GM12878 (cell line): Measurements from ENCODE around the gene SHANK3.

Experiments used
- BHLHE40 ChIP-seq, 2 experiments: fragments of 450-650 bp in 1 of 2; IDR thresholded peaks; 2 replicates each; pipeline ENCODE4 v1.6.1; 2011 to 2017; ENCODE audit warnings: low read depth in 2 of 2, borderline replicate concordance in 1 of 2, improper control_type of control experiment in 1 of 2, low read length in 1 of 2, mild to moderate bottlenecking in 1 of 2
- TCF12 ChIP-seq: IDR thresholded peaks from 2 replicates; pipeline ENCODE4 v1.6.1; 2011; ENCODE audit warnings: low read depth, mild to moderate bottlenecking, low read length
- TF ChIP-seq, protein P1 (sequence below), 3 experiments: IDR thresholded peaks in 2 of 3; conservative IDR thresholded peaks in 1 of 3; 2 replicates each; pipeline ENCODE4 v1.5.1; 2011; ENCODE audit warnings: low read depth in 3 of 3, low read length in 3 of 3, mild to moderate bottlenecking in 3 of 3, control low read depth in 2 of 3, moderate library complexity in 2 of 3, inconsistent platforms in 1 of 3, mixed read lengths in 1 of 3; ENCODE audit not compliant: control insufficient read depth in 2 of 3, insufficient read depth in 1 of 3; ENCODE audit errors: extremely low read depth in 1 of 3
- TF ChIP-seq, protein P2 (sequence below): IDR thresholded peaks from 2 replicates; pipeline ENCODE4 v1.6.1; 2012; ENCODE audit warnings: mild to moderate bottlenecking, low read depth, low read length

GRCh38 chr22:50672041-50672440 is 582 bp upstream of the SHANK3 start:
- TF ChIP-seq TCF12 = no peak
- no peak for TF ChIP-seq BHLHE40 (IDR thresholded peaks at IDR 0.05; ENCODE audit: borderline replicate concordance in 1 of 2, low read depth in 2 of 2, low read length in 1 of 2)
- TF ChIP-seq, protein P1, sequence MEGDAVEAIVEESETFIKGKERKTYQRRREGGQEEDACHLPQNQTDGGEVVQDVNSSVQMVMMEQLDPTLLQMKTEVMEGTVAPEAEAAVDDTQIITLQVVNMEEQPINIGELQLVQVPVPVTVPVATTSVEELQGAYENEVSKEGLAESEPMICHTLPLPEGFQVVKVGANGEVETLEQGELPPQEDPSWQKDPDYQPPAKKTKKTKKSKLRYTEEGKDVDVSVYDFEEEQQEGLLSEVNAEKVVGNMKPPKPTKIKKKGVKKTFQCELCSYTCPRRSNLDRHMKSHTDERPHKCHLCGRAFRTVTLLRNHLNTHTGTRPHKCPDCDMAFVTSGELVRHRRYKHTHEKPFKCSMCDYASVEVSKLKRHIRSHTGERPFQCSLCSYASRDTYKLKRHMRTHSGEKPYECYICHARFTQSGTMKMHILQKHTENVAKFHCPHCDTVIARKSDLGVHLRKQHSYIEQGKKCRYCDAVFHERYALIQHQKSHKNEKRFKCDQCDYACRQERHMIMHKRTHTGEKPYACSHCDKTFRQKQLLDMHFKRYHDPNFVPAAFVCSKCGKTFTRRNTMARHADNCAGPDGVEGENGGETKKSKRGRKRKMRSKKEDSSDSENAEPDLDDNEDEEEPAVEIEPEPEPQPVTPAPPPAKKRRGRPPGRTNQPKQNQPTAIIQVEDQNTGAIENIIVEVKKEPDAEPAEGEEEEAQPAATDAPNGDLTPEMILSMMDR (IDR thresholded peaks at IDR 0.05 in 2 of 3, conservative IDR thresholded peaks at IDR 0.05 in 1 of 3; ENCODE audit: control insufficient read depth in 2 of 3, extremely low read depth in 1 of 3, insufficient read depth in 1 of 3, low read depth in 3 of 3, low read length in 3 of 3) = no peak
- TF ChIP-seq, protein P2, sequence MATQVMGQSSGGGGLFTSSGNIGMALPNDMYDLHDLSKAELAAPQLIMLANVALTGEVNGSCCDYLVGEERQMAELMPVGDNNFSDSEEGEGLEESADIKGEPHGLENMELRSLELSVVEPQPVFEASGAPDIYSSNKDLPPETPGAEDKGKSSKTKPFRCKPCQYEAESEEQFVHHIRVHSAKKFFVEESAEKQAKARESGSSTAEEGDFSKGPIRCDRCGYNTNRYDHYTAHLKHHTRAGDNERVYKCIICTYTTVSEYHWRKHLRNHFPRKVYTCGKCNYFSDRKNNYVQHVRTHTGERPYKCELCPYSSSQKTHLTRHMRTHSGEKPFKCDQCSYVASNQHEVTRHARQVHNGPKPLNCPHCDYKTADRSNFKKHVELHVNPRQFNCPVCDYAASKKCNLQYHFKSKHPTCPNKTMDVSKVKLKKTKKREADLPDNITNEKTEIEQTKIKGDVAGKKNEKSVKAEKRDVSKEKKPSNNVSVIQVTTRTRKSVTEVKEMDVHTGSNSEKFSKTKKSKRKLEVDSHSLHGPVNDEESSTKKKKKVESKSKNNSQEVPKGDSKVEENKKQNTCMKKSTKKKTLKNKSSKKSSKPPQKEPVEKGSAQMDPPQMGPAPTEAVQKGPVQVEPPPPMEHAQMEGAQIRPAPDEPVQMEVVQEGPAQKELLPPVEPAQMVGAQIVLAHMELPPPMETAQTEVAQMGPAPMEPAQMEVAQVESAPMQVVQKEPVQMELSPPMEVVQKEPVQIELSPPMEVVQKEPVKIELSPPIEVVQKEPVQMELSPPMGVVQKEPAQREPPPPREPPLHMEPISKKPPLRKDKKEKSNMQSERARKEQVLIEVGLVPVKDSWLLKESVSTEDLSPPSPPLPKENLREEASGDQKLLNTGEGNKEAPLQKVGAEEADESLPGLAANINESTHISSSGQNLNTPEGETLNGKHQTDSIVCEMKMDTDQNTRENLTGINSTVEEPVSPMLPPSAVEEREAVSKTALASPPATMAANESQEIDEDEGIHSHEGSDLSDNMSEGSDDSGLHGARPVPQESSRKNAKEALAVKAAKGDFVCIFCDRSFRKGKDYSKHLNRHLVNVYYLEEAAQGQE = no peak
